Gastrocnemius medialis (tissue), 4 donors: Measurements from ENCODE around the gene TBC1D8.

Source experiments
- POLR2A ChIP-seq, 2 donors: fragments of 450-650 bp; IDR thresholded peaks; one replicate each; pipeline ENCODE4 v1.6.1; 2017; ENCODE audit warnings: antibody characterized with exemption in 2 of 2, mild to moderate bottlenecking in 2 of 2, moderate library complexity in 2 of 2
- TF ChIP-seq, protein P1 (sequence below), 5 experiments: fragments of 450-650 bp in 3 of 5; fragments of 200-600 bp in 2 of 5; sonication (generic) in 2 of 5; IDR thresholded peaks in 4 of 5; conservative IDR thresholded peaks in 1 of 5; 1 replicate in 4 of 5; 2 replicates in 1 of 5; pipeline ENCODE4 v1.5.1; 2016 to 2019; ENCODE audit warnings: antibody characterized with exemption in 5 of 5, mild to moderate bottlenecking in 3 of 5, moderate library complexity in 3 of 5

DNA sequence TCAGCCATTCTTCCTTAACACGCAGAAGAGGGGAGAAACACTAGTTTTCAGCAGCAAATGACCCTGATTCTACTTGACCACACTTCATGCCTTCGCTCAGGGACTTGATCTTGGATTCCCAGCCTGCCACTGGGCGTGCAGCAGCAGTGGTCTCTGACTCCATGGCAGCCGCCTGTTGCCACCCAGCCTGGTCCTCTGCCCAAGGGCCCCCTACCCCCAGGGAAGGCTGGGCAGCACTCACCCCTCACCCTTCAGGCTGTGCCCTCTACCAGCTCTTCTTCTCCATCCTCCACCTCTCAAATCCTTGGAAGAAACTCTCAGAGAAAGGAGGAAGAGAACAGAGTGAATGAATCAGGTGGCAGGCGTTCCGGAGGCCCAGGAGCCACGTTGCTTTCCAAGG, 181.2 kb downstream of the TBC1D8 start:
- TF ChIP-seq, protein P1, sequence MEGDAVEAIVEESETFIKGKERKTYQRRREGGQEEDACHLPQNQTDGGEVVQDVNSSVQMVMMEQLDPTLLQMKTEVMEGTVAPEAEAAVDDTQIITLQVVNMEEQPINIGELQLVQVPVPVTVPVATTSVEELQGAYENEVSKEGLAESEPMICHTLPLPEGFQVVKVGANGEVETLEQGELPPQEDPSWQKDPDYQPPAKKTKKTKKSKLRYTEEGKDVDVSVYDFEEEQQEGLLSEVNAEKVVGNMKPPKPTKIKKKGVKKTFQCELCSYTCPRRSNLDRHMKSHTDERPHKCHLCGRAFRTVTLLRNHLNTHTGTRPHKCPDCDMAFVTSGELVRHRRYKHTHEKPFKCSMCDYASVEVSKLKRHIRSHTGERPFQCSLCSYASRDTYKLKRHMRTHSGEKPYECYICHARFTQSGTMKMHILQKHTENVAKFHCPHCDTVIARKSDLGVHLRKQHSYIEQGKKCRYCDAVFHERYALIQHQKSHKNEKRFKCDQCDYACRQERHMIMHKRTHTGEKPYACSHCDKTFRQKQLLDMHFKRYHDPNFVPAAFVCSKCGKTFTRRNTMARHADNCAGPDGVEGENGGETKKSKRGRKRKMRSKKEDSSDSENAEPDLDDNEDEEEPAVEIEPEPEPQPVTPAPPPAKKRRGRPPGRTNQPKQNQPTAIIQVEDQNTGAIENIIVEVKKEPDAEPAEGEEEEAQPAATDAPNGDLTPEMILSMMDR (IDR thresholded peaks at IDR 0.05 in 4 of 5, conservative IDR thresholded peaks at IDR 0.05 in 1 of 5): no peak
- TF ChIP-seq POLR2A (IDR thresholded peaks at IDR 0.05): no peak
